ENCODE measurements around the gene IL10RA. TPM values are rescaled to one million over a fixed set of nuclear protein-coding genes. Genes with fewer than 3 reads are reported as not detected.

Gene IL10RA
- total and polyA plus RNA-seq, 2 donors = 22.7 to 24.2 TPM

- H3K4me1 ChIP-seq (ENCODE audit: control insufficient read depth in 2 of 2, insufficient read depth in 2 of 2, low read length in 2 of 2) = peaks cover 18 to 38% of the 10 kb centered on the region in 2 donors
- peak overlapping the region in 1 of 2 donors; percentile 27 for H3K27ac ChIP-seq (ENCODE audit: low read depth in 1 of 2, low read length in 1 of 2)
- WGBS = 34% methylated on average over 2 of the region's 2 CpGs
Measured at GRCh38 chr11:117980280-117980679, 5.9 kb upstream of the IL10RA start.

GRCh38 chr11:117980720-117981119, 5.5 kb upstream of the IL10RA start:
- H3K27ac ChIP-seq (ENCODE audit: low read depth in 1 of 2, low read length in 1 of 2) = no peak overlapping the region
- H3K4me3 ChIP-seq (ENCODE audit: low read length in 2 of 2) = no peak overlapping the region
- no peaks in the 10 kb centered on the region for H3K36me3 ChIP-seq (ENCODE audit: control insufficient read depth in 2 of 2, insufficient read depth in 2 of 2, low read length in 1 of 2)
- 98% methylated on average over 3 of the region's 3 CpGs for WGBS
- H3K4me1 ChIP-seq (ENCODE audit: control insufficient read depth in 2 of 2, insufficient read depth in 2 of 2, low read length in 2 of 2) = peaks cover 18 to 40% of the 10 kb centered on the region in 2 donors
- H3K27me3 ChIP-seq (ENCODE audit: control insufficient read depth in 2 of 2, insufficient read depth in 1 of 2, low read length in 1 of 2) = peaks cover 4 to 9% of the 10 kb centered on the region in 2 donors
- no peak for DNase-seq (ENCODE audit: low read depth in 6 of 9, low spot score in 9 of 9)
- H3K9me3 ChIP-seq (ENCODE audit: control insufficient read depth in 2 of 2, insufficient read depth in 1 of 2, low read length in 1 of 2) = no peaks in the 10 kb centered on the region

More at GRCh38 chr11:117980280-117980679, 5.9 kb upstream of the IL10RA start:
- peaks cover 4 to 5% of the 10 kb centered on the region in 2 donors for H3K27me3 ChIP-seq (ENCODE audit: control insufficient read depth in 2 of 2, insufficient read depth in 1 of 2, low read length in 1 of 2)
- no peaks in the 10 kb centered on the region for H3K36me3 ChIP-seq (ENCODE audit: control insufficient read depth in 2 of 2, insufficient read depth in 2 of 2, low read length in 1 of 2)
- no peak for DNase-seq (ENCODE audit: low read depth in 6 of 9, low spot score in 9 of 9)
- H3K9me3 ChIP-seq (ENCODE audit: control insufficient read depth in 2 of 2, insufficient read depth in 1 of 2, low read length in 1 of 2) = peaks cover 0 to 3% of the 10 kb centered on the region in 2 donors
- no peak overlapping the region for H3K4me3 ChIP-seq (ENCODE audit: low read length in 2 of 2)

DNA sequence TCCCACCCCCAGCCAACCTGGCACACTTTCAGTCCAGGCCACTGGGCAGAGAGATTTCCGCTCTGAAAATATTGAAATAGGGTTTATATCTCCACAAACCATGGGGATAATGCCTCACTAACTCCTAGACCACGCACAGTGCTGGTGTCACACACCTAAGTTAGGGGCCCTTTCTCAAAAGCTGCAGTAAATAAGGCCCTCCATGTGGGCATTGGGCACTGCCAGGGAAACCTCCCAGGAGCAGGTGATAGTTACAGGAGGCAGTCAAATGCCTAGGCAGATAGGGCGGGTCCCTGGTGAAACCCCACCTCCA, 3.1 kb upstream of the IL10RA start:
- DNase-seq (ENCODE audit: low read depth in 6 of 9, low spot score in 9 of 9) = no peak
- Histone ChIP-seq H3K9me3 (ENCODE audit: control insufficient read depth in 2 of 2, insufficient read depth in 1 of 2, low read length in 1 of 2) (no peaks in the 10 kb centered on the region), H3K36me3 (ENCODE audit: control insufficient read depth in 2 of 2, insufficient read depth in 2 of 2, low read length in 1 of 2) (peaks cover 0 to 2% of the 10 kb centered on the region in 2 donors), H3K27ac (ENCODE audit: low read depth in 1 of 2, low read length in 1 of 2) (no peak overlapping the region), H3K27me3 (ENCODE audit: control insufficient read depth in 2 of 2, insufficient read depth in 1 of 2, low read length in 1 of 2) (peaks cover 4 to 17% of the 10 kb centered on the region in 2 donors), H3K4me3 (ENCODE audit: low read length in 2 of 2) (no peak overlapping the region), H3K4me1 (ENCODE audit: control insufficient read depth in 2 of 2, insufficient read depth in 2 of 2, low read length in 2 of 2) (peaks cover 10 to 39% of the 10 kb centered on the region in 2 donors)
- WGBS = 97% methylated on average over 3 of the region's 3 CpGs

- Histone ChIP-seq H3K4me1 (ENCODE audit: control insufficient read depth in 2 of 2, insufficient read depth in 2 of 2, low read length in 2 of 2) (peaks cover 11 to 33% of the 10 kb centered on the region in 2 donors), H3K9me3 (ENCODE audit: control insufficient read depth in 2 of 2, insufficient read depth in 1 of 2, low read length in 1 of 2) (no peaks in the 10 kb centered on the region), H3K36me3 (ENCODE audit: control insufficient read depth in 2 of 2, insufficient read depth in 2 of 2, low read length in 1 of 2) (peaks cover 7 to 13% of the 10 kb centered on the region in 2 donors), H3K27ac (ENCODE audit: low read depth in 1 of 2, low read length in 1 of 2) (no peak overlapping the region), H3K4me3 (ENCODE audit: low read length in 2 of 2) (no peak overlapping the region), H3K27me3 (ENCODE audit: control insufficient read depth in 2 of 2, insufficient read depth in 1 of 2, low read length in 1 of 2) (peaks cover 4 to 17% of the 10 kb centered on the region in 2 donors)
- no peak for DNase-seq (ENCODE audit: low read depth in 6 of 9, low spot score in 9 of 9)
- 95% methylated on average over 4 of the region's 4 CpGs for WGBS
Measured at GRCh38 chr11:117984476-117984875, 1.7 kb upstream of the IL10RA start.

- DNase-seq (ENCODE audit: low read depth in 6 of 9, low spot score in 9 of 9) = peak; percentile 56 to 93 (median 81)
- Histone ChIP-seq H3K4me3 (ENCODE audit: low read length in 2 of 2) (peak overlapping the region; percentile 68 to 74), H3K9me3 (ENCODE audit: control insufficient read depth in 2 of 2, insufficient read depth in 1 of 2, low read length in 1 of 2) (no peaks in the 10 kb centered on the region), H3K4me1 (ENCODE audit: control insufficient read depth in 2 of 2, insufficient read depth in 2 of 2, low read length in 2 of 2) (peaks cover 11 to 26% of the 10 kb centered on the region in 2 donors), H3K27ac (ENCODE audit: low read depth in 1 of 2, low read length in 1 of 2) (peak overlapping the region; percentile 77 to 87), H3K36me3 (ENCODE audit: control insufficient read depth in 2 of 2, insufficient read depth in 2 of 2, low read length in 1 of 2) (peaks cover 12 to 23% of the 10 kb centered on the region in 2 donors), H3K27me3 (ENCODE audit: control insufficient read depth in 2 of 2, insufficient read depth in 1 of 2, low read length in 1 of 2) (peaks cover 4 to 17% of the 10 kb centered on the region in 2 donors)
- WGBS = 8% methylated on average over 15 of the region's 15 CpGs
Measured at GRCh38 chr11:117986981-117987574, 884 bp downstream of the IL10RA start.

DNA sequence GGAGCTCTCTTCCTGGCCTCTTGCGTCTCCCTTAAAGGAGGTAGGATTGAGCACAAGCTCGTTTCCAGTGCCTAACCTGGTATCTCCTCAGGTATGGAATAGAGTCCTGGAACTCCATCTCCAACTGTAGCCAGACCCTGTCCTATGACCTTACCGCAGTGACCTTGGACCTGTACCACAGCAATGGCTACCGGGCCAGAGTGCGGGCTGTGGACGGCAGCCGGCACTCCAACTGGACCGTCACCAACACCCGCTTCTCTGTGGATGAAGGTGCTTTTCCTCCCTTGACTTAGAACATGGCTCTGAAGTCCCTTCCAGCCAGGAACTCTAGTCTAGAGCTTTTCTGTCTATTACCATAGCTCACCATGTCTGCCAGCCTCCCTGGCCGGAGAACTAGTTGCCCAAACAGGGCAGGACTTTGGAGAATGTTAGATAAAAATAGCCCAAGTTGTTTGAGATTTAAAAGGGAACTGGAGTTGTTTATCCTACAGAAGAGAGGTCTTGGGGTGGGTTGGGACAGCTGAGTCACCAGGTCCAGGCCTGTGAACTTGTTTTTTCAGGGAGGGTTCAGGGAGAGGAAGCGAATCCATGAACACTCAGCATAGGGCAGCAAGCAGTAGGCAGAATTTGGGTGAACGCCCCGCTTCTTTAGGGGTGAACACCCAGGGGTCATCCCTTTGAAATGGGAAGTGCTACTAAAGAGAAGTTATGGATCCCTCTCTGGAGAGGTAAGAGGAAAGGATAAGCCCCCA, 3.3 kb downstream of the IL10RA start:
- H3K4me3 ChIP-seq (ENCODE audit: low read length in 2 of 2) = no peak overlapping the region
- peaks cover 11 to 29% of the 10 kb centered on the region in 2 donors for H3K4me1 ChIP-seq (ENCODE audit: control insufficient read depth in 2 of 2, insufficient read depth in 2 of 2, low read length in 2 of 2)
- WGBS = 97% methylated on average over 13 of the region's 13 CpGs
- H3K36me3 ChIP-seq (ENCODE audit: control insufficient read depth in 2 of 2, insufficient read depth in 2 of 2, low read length in 1 of 2) = peaks cover 30 to 41% of the 10 kb centered on the region in 2 donors
- DNase-seq (ENCODE audit: low read depth in 6 of 9, low spot score in 9 of 9) = no peak
- no peak overlapping the region for H3K27ac ChIP-seq (ENCODE audit: low read depth in 1 of 2, low read length in 1 of 2)
- peaks cover 4 to 17% of the 10 kb centered on the region in 2 donors for H3K27me3 ChIP-seq (ENCODE audit: control insufficient read depth in 2 of 2, insufficient read depth in 1 of 2, low read length in 1 of 2)
- no peaks in the 10 kb centered on the region for H3K9me3 ChIP-seq (ENCODE audit: control insufficient read depth in 2 of 2, insufficient read depth in 1 of 2, low read length in 1 of 2)

DNA sequence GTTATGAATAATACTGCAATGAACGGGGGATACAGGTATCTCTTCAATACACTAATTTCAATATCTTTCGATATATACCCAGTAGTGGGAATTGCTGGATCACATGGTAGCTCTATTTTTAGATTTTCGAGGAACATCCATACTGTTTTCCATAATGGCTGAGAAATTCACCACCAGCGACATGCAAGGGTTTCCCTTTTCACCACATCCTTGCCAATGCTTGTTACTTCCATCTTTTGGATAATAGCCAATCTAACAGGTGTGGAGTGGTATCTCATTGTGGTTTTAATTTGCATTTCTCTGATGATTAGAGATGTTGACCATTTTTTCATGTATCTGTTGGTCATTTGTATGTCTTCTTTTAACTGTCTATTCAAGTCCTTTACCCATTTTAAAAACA, 5.9 kb downstream of the IL10RA start:
- Histone ChIP-seq H3K27ac (ENCODE audit: low read depth in 1 of 2, low read length in 1 of 2) (no peak overlapping the region), H3K27me3 (ENCODE audit: control insufficient read depth in 2 of 2, insufficient read depth in 1 of 2, low read length in 1 of 2) (no peaks in the 10 kb centered on the region), H3K36me3 (ENCODE audit: control insufficient read depth in 2 of 2, insufficient read depth in 2 of 2, low read length in 1 of 2) (peaks cover 47 to 57% of the 10 kb centered on the region in 2 donors), H3K4me1 (ENCODE audit: control insufficient read depth in 2 of 2, insufficient read depth in 2 of 2, low read length in 2 of 2) (peaks cover 11 to 15% of the 10 kb centered on the region in 2 donors), H3K9me3 (ENCODE audit: control insufficient read depth in 2 of 2, insufficient read depth in 1 of 2, low read length in 1 of 2) (no peaks in the 10 kb centered on the region), H3K4me3 (ENCODE audit: low read length in 2 of 2) (no peak overlapping the region)
- 94% methylated on average over 4 of the region's 4 CpGs for WGBS
- DNase-seq (ENCODE audit: low read depth in 6 of 9, low spot score in 9 of 9) = no peak

GRCh38 chr11:117992620-117993019, 6.4 kb downstream of the IL10RA start:
- Histone ChIP-seq H3K4me3 (ENCODE audit: low read length in 2 of 2) (no peak overlapping the region), H3K27ac (ENCODE audit: low read depth in 1 of 2, low read length in 1 of 2) (no peak overlapping the region), H3K9me3 (ENCODE audit: control insufficient read depth in 2 of 2, insufficient read depth in 1 of 2, low read length in 1 of 2) (no peaks in the 10 kb centered on the region), H3K4me1 (ENCODE audit: control insufficient read depth in 2 of 2, insufficient read depth in 2 of 2, low read length in 2 of 2) (peaks cover 8 to 12% of the 10 kb centered on the region in 2 donors), H3K27me3 (ENCODE audit: control insufficient read depth in 2 of 2, insufficient read depth in 1 of 2, low read length in 1 of 2) (no peaks in the 10 kb centered on the region), H3K36me3 (ENCODE audit: control insufficient read depth in 2 of 2, insufficient read depth in 2 of 2, low read length in 1 of 2) (peaks cover 52 to 60% of the 10 kb centered on the region in 2 donors)
- WGBS = 99% methylated on average over 2 of the region's 2 CpGs
- DNase-seq (ENCODE audit: low read depth in 6 of 9, low spot score in 9 of 9) = no peak

- no peak for DNase-seq (ENCODE audit: low read depth in 6 of 9, low spot score in 9 of 9)
- H3K27me3 ChIP-seq (ENCODE audit: control insufficient read depth in 2 of 2, insufficient read depth in 1 of 2, low read length in 1 of 2) = no peaks in the 10 kb centered on the region
- H3K36me3 ChIP-seq (ENCODE audit: control insufficient read depth in 2 of 2, insufficient read depth in 2 of 2, low read length in 1 of 2) = peaks cover 54 to 61% of the 10 kb centered on the region in 2 donors
- no peak overlapping the region for H3K27ac ChIP-seq (ENCODE audit: low read depth in 1 of 2, low read length in 1 of 2)
- H3K9me3 ChIP-seq (ENCODE audit: control insufficient read depth in 2 of 2, insufficient read depth in 1 of 2, low read length in 1 of 2) = no peaks in the 10 kb centered on the region
- H3K4me1 ChIP-seq (ENCODE audit: control insufficient read depth in 2 of 2, insufficient read depth in 2 of 2, low read length in 2 of 2) = peaks cover 0 to 3% of the 10 kb centered on the region in 2 donors
- no peak overlapping the region for H3K4me3 ChIP-seq (ENCODE audit: low read length in 2 of 2)
- WGBS = 76% methylated on average over 9 of the region's 9 CpGs
Measured at GRCh38 chr11:117993988-117994745, 8.0 kb downstream of the IL10RA start.
